ENCODE results near the gene ESYT2.
"Not testable (repeated sequence)": the region's sequence is repeated elsewhere in the genome, so short reads cannot be mapped to it uniquely, and the experiment has no call there.

ESYT2 gene

DNA sequence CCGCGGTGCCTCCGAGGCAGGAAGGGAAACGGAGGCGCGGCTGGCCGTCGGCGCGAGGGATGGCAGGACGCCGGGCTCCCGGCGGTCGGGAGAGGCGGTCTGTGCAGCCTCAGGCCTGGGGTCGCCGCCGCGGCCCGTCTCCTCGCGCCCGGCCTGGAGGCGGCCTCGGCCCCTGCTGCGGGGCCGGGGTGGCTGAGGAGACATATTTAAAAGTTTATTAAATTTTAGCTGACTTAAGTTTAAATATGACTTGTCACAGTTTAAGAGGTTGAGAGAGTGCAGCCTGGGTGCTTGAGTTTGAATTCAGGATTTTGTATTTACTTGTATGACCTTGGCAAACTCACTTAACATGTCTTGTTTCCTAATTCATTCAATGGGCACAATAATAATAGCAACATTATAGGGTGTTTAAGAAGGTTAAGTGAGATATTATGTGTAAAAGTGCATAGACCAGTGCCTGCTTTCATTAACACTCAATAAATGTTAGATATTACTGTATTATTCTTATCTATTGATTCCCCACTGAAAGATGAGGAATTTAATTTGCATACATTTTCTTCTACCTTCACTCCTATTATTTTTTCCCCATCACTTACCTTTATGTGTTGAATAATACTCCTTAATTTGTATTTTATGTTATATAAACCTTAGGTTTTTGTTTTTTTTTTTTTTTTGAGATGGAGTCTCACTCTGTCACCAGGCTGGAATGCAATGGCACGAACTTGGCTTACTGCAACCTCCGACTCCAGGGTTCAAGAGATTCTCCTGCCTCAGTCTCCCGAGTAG, 27.8 kb upstream of the ESYT2 start:
- no peak for DNase-seq (ENCODE audit: low read depth in 2 of 2)

DNA sequence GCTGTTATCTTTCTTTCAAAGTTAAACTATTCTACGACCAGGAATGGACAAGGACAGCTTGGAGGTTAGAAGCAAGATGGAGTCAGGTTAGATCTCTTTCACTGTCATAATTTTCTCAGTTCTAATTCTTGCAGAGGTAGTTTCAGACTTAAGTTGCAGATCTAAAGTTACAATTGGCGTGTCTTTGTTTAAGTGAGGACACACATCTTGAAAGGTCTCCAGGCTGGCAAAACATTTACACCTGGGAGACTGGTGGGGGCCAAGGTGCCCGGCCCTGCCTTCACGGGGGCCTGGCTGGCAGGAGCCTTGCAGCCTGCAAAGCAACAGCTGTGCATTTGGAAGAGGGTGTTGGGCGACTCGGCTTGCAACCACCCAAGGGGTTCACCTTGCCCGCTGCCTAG, 25.4 kb upstream of the ESYT2 start:
- DNase-seq (ENCODE audit: low read depth in 2 of 2), result no peak

GRCh38 chr7:158850545-158851102, 21.3 kb upstream of the ESYT2 start:
- no peak for DNase-seq (ENCODE audit: low read depth in 2 of 2)

GRCh38 chr7:158849768-158850544, 20.6 kb upstream of the ESYT2 start:
- no peak for DNase-seq (ENCODE audit: low read depth in 2 of 2)

DNA sequence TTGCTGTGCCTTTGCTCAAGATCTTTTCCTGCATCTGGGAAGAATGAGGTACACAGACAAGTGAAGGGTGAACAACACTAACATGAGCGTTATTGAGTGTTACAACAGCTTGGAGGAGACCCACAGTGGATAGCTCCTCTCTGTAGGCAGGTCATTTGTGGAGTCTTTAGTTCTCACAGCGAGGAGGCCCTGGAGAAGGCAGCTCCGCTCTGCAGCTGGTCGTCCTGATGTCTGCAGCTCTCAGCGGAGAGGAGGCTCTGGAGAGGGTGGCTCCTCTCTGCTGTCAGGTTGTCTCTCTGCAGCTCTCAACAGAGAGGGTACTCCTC, 20.1 kb upstream of the ESYT2 start:
- DNase-seq (ENCODE audit: low read depth in 2 of 2), result no peak

DNA sequence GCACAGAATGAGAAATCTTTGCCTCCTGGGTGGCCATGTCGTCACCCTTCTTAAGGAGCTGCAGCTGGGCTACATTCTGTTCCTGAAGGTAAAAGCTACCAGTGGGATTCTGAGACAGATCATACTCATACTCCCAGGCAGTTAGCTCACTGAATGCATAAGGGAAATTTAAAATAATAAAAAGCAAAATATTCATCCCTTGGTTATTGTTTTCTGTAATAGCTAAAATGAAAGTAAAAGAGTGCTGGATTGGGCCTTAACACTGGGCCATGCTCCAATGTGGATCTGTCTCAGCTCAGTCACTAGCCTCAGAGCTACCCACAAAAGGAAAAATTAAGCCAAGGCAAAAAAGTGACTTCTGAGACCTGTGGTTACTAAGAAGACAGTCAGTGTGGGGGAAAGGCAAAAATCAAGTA, 18.1 kb upstream of the ESYT2 start:
- DNase-seq (ENCODE audit: low read depth in 2 of 2), result no peak

- no peak for DNase-seq (ENCODE audit: low read depth in 2 of 2)
These were observed 17.0 kb upstream of the ESYT2 start for GRCh38 chr7:158846304-158846703.

- no peak for DNase-seq (ENCODE audit: low read depth in 2 of 2)
These were observed 14.5 kb upstream of the ESYT2 start for GRCh38 chr7:158843771-158844170.

DNA sequence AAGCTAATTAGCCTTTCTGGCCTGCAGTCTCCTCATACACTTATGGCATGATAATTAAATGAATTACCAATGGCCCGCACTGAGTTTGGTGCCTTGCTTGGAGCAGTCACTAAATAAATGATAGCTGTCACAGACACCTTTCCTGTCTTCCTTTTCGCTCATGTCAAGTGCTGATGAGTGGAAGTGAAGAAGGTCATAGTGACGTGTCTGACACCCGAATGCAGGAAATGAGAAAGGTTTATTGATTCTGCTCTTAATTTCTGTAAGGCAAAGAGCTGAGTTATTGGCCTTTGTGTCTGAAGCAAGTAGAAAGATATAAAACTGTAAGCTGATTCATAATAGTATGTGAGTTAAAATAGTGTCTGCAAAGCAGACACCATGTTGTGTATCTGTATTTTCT, 13.2 kb upstream of the ESYT2 start:
- DNase-seq (ENCODE audit: low read depth in 2 of 2), result no peak

DNA sequence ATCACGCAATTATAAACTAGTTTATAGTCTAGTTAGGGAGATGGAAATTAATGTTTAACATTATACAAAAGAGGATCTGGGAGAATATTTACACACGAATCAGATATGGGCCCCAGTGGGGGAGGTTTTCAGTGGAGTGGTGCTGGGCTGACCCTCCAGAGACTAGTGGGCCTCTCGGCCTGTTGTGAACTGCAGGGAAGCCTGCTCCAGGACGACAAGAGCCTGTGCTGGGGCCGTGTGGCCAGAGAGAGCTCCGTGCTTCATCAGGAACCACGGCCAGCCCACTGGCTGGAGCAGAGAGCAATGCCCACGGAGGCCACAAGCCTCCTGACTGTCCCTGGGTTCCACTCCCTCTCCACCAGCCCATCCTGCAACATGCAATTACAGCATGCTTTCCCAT, 11.3 kb upstream of the ESYT2 start:
- no peak for DNase-seq (ENCODE audit: low read depth in 2 of 2)

DNA sequence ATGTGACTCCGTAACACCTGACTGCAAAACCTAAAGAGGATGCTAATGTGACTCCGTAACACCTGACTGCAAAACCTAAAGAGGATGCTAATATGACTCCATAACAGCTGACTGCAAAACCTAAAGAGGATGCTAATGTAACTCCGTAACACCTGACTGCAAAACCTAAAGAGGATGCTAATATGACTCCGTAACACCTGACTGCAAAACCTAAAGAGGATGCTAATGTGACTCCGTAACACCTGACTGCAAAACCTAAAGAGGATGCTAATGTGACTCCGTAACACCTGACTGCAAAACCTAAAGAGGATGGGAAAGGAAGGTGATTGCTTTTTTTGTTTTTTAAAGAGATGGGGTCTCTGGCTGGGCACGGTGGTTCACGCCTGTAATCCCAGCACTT, 9.9 kb upstream of the ESYT2 start:
- DNase-seq (ENCODE audit: low read depth in 2 of 2), result not testable (repeated sequence)

- no peak for DNase-seq (ENCODE audit: low read depth in 2 of 2)
These were observed 8.7 kb upstream of the ESYT2 start for GRCh38 chr7:158837790-158838637.

GRCh38 chr7:158836692-158837091, 7.4 kb upstream of the ESYT2 start:
- no peak for DNase-seq (ENCODE audit: low read depth in 2 of 2)

DNA sequence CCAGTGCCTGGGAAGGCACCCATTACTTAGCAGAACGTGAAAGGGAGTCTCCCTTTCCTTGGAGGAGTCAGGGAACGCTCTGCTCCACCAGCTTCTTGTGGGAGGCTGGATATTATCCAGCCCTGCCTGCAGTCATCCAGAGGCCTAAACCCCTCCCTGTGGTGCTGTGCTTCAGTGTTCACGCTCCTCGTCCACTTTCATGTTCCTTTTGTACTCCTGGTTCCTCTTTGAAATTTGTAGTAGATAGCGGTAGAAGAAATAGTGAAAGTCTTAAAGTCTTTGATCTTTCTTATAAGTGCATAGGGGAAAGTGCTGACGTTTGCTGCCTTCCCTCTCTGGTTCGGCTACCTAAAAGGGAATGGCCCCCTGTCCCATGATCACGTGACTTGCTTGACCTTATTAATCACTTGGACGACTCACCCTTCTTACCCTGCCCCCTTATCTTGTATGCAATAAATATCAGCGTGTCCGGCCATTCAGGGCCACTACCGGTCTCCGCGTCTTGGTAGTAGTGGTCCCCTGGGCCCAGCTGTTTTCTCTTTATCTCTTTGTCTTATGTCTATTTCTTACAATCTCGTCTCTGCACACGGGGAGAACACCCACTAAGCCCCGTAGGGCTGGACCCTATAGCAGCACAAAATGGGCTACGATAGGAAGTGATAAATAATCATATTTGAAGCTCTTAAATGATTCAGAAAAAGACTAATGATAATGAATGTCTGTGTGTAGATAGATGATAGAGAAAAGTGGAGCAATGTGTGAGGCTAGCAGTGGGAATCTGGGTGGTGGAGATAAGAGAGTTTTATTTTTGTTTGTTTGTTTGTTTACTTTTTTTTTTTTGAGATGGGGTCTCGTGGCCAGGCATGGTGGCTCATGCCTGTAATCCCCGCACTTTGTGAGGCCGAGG, 5.8 kb upstream of the ESYT2 start:
- no peak for DNase-seq (ENCODE audit: low read depth in 2 of 2)

DNA sequence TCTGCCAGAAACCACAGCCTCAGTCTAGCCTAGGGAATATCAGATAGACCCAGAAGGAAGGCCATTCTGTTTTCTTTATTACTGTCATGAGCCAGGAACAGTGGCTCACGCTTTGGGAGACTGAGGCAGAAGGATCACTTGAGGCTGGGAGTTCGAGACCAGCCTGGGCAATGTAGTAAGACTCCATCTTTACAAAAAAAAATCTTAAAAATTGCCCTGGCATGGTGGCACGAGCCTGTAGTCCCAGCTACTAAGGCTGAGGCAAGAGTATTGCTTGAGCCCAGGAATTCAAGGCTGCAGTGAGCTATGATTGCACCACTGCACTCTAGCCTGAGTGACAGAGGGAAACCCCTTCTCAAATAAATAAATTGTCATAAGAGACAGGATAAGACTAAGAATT, 3.7 kb upstream of the ESYT2 start:
- no peak for DNase-seq (ENCODE audit: low read depth in 2 of 2)

DNA sequence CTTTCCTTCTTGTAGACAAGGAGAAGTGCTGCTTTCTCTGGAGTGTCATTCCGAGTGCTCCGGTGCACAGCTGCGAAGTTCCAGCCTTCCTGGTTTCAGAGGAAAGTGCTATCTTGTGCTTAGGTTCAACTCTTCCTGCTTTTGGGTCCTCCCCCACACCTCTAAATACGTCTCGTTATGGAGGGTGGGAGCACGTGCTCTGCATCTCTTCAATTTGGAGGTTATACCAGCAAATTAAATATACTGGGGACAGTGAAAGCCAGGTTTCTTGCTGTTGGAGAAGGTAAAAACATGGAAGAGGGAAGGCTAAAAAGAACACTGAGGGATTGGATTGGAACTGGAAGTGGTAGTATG, 2.4 kb upstream of the ESYT2 start:
- no peak for DNase-seq (ENCODE audit: low read depth in 2 of 2)

DNA sequence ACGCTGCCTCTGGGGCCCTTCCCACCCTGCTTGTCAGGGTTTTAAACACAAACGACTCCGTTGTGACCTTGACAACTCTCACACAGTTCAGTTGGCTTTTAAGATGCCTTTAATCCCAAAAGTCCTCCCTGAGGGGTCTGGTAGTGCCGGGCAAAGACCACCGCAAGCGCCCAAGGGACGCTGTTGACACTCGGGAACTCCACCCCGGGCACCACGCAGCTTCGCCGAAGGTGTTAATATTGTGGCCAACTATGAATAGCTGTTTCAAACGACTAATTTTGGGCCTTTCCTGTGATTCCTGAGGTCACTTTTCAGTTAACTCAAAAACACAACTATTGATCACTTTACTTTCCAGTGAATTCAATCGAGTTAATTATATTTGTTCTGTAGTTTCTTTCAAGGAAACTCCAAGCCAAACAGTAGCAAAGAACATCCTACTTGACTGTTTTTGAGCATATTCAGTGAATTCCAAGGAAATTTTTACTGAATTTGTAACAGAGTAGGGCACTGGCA, 958 bp upstream of the ESYT2 start:
- DNase-seq (ENCODE audit: low read depth in 2 of 2), result no peak

- DNase-seq (ENCODE audit: low read depth in 2 of 2), result no peak
These were observed 328 bp downstream of the ESYT2 start for GRCh38 chr7:158829021-158829341.

- no peak for DNase-seq (ENCODE audit: low read depth in 2 of 2)
These were observed 932 bp downstream of the ESYT2 start for GRCh38 chr7:158828133-158829020.
